Activated CD4-positive, alpha-beta T cell treated with anti-CD3 and anti-CD28 coated beads for 48 hours (primary cell): ENCODE measurements around the gene ACTC1.
"Not testable (repeated sequence)": the region's sequence is repeated elsewhere in the genome, so short reads cannot be mapped to it uniquely, and the experiment has no call there.

Experiments used
- DNase-seq: peaks from one replicate; pipeline ENCODE4 v3.0.0-alpha.2; 2020

Gene ACTC1

DNA sequence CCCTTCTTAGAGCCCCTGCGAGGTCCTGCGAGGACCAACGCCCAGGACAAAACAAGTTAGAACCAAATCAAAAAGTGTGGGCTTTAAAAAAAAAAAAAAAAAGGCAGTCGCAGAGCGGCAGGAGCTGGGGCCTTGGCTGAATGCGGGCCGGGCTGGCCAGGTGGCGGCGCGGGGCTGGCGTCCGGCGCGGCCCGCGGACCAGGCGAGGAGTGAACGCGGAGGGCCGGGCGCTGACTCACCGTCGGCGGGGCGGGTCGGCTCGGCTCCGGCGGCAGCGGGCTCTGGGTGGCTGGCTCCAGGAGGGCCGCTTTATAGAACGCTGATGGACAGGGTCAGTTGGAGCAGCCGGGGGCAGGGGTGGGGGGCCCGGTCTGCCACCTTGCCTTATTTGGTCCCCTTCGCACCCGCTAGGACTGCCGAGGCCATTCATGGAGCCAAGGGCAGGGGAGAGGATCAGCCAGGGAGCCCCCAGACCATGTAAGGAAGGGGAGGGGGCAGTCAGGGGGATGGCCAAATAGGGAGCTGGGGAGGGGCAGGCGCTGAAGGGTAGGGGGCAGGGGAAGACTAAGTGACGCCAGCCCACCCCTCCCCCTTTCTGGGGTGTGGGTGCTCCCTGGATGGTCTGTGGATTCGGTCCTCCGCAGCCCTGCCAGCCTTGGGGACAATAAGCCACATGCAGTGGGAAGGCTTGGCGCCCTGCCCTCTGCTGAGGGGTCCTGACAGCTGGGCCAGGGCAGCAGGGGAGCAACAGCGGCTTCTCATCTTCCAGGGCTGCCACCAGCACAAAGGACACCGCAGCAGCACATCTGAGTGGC is at the start of gene ACTC1:
ACTC1 (minus strand) TSS at position 283 of the 815 bp plus-strand sequence. CDS start 741 bp downstream, outside the sequence.
- DNase-seq, result peak; percentile 17

GRCh38 chr15:34841262-34841725 is 45.9 kb upstream of the ACTC1 start:
- DNase-seq, result no peak

DNA sequence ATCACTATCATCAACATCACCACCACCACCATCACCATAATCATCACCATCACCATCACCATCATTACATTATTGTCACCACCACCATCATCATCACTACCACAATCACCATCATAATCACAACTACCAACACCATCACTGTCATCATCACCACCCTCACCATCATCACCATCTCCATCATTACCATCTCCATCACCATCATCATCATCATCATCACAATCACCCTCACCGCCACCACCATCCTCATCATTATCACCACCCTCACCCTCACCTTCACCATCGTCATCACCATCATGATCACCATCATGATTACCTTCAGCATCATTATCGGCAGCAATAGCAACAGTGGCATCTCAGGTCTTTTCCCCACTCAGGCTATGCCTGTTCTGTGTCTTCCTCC is 42.9 kb upstream of the ACTC1 start:
- no peak for DNase-seq

DNA sequence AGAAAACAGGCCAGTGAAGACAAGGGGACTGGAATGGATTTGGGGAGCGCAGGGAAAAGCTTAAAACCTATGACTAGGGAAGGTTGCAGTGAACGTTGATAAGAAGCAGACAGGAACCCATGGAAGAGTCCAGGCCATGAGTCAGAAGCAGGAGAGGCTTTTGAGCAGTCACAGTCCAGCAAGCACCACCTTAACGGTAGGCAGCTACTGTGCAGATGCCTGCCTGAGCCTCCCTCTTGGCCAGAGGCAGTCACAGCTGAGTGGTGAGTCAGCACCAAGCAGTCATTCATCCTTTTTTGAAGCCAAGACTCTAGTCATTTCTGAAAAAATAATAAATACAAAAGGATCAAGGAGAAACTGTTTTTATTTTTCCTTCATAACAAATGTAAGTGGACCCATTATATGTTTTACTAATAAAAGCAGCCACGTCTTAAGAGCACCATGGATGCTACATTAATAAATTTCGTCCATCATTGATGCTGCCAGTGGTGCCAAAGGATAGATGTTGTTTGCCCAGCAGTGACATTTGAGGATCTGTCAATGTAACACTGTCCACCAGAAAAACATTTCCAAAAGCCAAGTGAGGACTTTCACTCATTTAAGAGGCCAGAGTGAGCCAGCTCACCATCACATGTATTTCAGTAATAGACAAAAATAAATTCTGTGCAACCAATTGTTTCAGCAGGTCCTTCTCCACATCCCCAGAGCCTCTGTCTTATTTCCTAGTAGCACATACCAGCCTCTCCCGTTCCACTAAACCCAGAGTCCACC is 42.1 kb upstream of the ACTC1 start:
- no peak for DNase-seq

DNA sequence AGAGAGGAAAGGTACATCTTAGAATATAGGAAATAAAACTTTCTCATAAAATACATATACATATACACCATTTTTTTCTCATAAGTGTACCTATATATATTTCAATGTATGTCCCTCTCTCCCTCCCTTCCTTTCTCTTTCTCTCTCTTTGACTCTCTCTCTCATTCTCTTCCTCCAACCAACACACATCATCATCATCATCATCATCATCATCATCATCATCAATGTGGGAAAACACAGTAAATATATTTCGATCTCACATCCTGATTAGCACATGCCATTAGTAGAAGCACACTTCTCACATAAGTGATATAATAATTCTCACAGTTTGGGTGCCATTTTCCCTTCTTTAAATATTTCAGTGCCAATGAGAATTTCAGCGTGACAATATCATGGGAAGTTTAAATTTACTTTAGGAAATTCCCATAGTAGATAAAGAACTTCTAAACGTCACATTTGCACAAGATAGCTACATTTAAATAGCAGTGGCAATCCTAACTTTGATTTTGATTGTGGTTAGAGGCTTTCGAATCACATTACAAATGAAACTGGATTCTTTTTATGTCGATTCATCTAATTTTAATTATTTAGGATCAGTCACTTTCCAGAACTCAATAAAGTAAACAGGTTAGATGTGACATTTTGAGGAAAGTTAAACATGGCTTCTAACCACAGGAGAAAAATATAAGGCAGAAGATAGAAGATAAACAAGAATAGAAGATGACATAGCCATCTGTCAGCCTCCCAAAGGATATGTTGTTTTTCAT is 33.0 kb upstream of the ACTC1 start:
- DNase-seq, result no peak

- no peak for DNase-seq
Observed at GRCh38 chr15:34821831-34822230, 26.5 kb upstream of the ACTC1 start.

- DNase-seq, result no peak
Observed at GRCh38 chr15:34820110-34820509, 24.8 kb upstream of the ACTC1 start.

DNA sequence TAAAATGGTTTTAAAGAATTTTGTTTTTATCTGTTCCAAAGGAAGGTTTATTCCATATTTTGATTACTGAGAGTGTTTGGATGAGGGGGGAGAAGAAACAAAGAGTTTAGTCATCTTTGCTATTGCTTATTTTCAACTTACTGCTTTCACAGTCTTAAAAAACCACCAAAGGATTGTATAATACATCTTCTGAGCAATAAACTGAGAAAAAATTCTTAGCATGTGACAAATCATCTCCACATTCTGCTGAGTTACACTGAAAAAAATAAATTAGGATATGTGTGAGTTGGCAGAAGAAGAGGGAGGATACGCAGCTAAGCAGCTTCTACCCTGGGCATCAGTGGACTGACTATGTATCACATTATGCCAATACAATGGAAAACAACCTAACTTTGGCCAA is 23.2 kb upstream of the ACTC1 start:
- DNase-seq, result no peak

DNA sequence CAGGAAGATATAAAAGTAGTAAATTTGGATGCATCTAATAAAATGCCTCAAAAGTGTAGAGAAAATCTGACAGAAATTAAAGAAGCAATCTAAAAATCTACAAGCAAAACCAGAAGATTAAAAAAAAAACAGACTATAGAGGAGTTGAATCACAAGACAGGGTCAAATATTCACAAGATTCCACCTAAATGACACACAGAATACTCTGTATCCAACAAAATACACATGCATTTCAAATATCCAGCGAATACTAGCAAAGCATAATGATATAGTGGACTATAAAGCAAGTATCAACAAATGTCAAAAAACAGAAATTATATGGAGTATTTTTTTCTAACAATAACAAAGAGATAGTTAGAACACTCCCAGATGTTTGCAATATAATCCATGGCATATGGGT is 20.5 kb upstream of the ACTC1 start:
- no peak for DNase-seq

- no peak for DNase-seq
Observed at GRCh38 chr15:34813446-34814190, 18.3 kb upstream of the ACTC1 start.

GRCh38 chr15:34812868-34813365 is 17.6 kb upstream of the ACTC1 start:
- DNase-seq, result not testable (repeated sequence)

DNA sequence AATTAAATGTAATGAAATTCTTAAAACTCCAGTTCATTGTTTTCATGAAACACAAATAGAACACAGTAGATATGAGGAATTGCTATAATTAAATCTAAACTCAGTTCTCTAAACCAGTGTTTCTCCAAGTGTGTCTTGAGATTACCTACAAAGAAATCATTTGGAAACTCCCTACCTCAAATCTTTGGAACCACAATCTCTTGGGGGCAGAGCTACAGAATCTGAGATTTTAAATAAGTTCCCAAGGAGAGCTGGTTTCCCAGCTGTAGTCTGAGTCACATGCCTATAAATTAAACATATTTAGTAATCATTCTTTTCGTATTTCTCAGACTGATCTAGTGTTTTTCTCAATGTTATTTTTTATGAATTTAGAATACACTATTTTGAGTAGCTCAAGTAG is 17.0 kb upstream of the ACTC1 start:
- DNase-seq, result no peak

- no peak for DNase-seq
Observed at GRCh38 chr15:34810443-34811129, 15.2 kb upstream of the ACTC1 start.

- no peak for DNase-seq
Observed at GRCh38 chr15:34809186-34809585, 13.8 kb upstream of the ACTC1 start.

- no peak for DNase-seq
Observed at GRCh38 chr15:34808016-34808415, 12.7 kb upstream of the ACTC1 start.

DNA sequence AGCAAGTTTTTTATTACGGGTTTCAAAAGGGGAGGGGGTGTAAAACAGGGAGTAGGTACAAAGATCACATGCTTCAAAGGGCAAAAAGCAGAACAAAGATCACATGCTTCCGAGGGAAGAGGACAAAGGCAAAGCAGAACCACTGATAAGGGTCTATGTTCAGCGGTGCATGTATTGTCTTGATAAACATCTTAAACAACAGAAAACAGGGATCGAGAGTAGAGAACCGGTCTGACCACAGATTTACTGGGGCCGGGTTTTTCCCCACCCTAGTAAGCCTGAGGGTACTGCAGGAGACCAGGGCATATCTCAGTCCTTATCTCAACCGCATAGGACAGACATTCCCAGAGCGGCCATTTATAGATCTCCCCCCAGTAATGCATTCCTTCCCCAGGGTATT is 11.9 kb upstream of the ACTC1 start:
- not testable (repeated sequence) for DNase-seq

GRCh38 chr15:34804776-34805175 is 9.4 kb upstream of the ACTC1 start:
- DNase-seq, result no peak

- no peak for DNase-seq
Observed at GRCh38 chr15:34804113-34804512, 8.8 kb upstream of the ACTC1 start.

- DNase-seq, result no peak
Observed at GRCh38 chr15:34802803-34803750, 7.7 kb upstream of the ACTC1 start.

DNA sequence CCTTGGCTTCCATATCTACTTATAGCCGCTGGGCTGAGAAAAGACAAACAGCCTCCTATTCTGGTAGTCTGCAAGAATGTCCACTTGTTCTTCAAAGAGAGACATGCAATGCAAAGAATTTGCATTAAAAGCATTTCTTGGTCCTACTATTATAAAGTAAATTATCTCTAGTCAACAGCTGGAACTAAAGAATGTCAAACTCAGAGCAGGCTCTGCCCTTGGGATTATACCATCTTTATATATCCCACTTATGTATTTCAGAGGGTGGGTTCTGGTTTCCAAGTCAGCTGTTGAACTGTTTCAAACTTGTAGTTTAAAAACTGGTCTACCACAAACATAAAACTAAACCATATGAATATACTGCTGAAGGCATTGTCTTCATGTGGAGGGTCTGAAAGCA is 7.0 kb upstream of the ACTC1 start:
- no peak for DNase-seq
